GM19328 (cell line): Measurements from ENCODE around the gene HTT.
"Not testable (repeated sequence)": the region's sequence is repeated elsewhere in the genome, so short reads cannot be mapped to it uniquely, and the experiment has no call there.

Experiments used
- ATAC-seq: cut with Tn5 transposase; IDR thresholded peaks from one replicate; pipeline ENCODE4 v1.9.1; 2021; ENCODE audit warnings: mild to moderate bottlenecking, moderate library complexity; ENCODE audit not compliant: unreplicated experiment

HTT gene

DNA sequence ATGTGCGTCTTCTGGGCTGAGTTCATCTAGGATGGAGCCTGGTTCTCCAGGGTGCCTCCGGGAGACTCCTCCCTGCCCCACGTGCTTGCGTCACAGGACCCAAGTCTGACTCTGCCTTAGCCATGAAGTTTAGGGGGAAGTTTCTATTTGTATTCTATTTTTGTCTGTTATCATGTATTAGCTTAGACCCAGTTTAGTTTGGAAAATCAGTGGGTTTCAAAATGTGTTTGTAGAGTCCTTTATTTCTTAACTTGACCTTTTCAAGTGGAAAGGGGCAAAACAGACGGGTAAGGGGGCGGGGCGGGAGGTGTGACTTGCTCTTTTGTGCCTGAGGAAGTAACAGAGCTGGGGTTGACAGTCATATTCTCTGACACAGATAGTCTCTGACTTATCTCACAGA, 86.0 kb downstream of the HTT start:
- no peak for ATAC-seq

DNA sequence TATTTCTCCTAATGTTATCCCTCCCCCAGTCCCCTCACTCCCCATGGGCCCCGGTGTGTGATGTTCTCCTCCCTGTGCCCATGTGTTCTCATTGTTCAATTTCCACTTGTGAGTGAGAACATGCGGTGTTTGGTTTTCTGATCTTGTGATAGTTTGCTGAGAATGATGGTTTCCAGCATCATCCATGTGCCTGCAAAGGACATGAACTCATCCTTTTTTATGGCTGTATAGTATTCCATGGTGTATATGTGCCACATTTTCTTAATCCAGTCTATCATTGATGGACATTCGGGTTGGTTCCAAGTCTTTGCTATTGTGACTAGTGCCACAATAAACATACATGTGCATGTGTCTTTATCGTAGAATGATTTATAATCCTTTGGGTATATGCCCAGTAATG, 86.6 kb downstream of the HTT start:
- ATAC-seq: not testable (repeated sequence)

DNA sequence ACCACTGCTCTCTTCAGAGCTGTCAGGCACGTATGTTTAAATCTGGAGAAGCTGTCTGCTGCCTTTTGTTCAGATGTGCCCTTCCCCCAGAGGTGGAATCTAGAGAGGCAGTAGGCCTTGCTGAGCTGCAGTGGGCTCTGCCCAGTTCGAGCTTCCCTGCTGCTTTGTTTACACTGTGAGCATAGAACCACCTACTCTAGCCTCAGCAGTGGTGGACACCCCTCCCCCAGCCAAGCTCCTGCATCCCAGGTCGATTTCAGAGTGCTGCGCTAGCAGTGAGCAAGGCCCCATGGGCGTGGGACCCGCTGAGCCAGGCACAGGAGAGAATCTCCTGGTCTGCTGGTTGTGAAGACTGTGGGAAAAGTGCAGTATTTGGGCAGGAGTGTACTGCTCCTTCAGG, 92.0 kb downstream of the HTT start:
- not testable (repeated sequence) for ATAC-seq

DNA sequence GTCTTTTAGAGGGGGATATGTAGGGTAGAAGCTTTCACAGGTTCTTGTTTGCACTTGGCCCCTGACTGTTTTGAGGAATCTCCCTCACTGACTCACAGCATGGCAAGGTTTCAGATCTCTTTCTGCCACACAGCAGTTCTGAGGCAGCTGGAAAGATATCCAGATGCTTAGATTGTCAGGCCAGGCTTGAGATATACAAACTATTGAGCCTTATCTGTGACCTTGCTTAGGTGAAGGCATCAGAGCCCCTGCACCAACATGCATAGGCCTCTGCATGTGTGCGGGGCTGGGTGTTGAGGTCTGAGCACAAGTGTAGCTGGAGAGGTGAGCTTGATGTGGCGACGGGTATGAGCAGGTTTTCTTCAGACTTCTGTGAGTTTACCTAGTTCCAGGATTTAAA, 93.5 kb downstream of the HTT start:
- no peak for ATAC-seq

DNA sequence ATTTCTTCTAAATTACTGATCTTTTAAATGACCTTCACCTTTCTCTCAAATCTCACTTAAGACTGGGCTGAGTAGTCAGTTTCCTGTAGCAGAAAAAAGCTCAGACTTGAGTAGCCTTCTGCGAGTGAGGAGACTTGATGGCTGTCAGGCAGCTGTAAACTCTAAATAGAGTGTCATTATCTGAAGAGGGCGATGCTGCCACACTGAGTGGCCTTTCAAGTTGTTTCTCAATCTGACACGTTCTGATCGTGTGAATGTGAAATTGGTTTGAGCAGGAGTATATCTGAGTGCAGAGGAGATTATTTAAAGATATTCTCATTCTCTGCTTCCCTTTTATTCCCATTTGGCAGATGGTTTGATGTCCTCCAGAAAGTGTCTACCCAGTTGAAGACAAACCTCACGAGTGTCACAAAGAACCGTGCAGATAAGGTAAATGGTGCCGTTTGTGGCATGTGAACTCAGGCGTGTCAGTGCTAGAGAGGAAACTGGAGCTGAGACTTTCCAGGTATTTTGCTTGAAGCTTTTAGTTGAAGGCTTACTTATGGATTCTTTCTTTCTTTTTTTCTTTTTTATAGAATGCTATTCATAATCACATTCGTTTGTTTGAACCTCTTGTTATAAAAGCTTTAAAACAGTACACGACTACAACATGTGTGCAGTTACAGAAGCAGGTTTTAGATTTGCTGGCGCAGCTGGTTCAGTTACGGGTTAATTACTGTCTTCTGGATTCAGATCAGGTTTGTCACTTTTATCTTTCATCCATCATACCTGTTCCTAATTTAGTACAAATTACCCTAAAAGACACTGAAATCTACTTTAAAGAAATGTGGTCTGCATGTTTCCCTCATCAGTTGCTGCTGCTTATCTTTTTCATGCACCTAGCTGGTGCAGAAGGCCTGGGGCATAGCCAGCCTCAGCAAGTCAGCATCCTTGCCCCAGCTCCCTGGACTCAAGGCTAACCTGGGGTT, 100.2 kb downstream of the HTT start:
- ATAC-seq: no peak

DNA sequence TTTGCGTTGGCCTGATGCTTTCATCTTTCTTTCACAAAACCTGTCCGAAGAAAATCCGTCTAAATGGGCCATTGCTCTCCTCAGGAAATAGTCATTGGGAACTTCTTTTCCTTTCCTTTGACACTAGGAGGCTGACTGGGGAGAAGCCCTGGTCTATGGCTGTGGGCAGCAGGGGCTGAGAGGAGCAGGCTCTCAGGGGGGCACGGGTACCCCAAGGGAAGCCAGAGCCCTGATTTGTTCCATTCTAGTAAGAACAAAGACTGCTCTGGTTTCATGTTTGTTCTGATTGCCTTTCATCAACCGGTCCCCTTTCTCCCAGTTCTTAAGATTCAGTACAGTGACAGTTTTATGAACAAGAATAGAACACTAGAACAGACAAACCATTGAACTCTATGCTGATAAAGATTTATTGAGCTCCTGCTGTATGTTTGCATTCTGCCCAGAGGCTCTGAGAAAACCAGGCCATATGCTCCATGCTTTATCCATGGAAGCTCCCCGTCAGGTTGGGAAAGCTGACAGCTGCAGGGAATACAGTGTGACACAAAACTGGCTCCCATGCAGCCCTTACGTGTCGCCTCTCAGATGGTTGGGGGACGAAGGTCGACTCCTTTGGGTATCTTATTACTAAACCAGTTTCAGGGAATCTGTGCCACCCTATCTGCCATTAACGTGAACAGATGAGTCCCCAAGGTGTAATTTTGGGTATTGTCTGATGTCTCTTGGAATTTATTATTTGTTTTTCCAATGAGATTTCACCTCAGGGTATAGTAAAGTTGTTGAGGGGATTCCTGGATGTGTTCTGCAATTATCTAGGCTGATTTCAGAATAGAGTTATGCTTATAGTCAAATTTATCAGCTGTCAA, 102.1 kb downstream of the HTT start:
- ATAC-seq: no peak

DNA sequence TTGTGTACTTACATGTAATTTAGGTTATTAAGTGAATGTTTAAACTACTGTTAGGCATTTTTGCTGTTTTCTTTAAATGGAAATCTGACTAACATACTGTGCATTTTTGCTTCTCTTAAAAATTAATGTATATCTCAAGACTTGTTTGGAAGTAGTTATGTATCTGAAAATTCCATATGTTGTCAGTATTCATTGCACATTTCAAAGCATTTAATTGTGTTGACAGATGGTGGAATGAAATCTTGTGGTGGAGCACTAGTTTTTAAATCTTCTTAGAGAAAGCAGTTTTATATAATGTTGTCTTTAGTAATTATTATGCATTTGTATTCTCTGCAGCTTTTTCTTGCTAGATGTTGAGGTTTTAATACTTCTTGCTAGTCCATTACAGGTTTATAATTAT, 102.9 kb downstream of the HTT start:
- no peak for ATAC-seq

DNA sequence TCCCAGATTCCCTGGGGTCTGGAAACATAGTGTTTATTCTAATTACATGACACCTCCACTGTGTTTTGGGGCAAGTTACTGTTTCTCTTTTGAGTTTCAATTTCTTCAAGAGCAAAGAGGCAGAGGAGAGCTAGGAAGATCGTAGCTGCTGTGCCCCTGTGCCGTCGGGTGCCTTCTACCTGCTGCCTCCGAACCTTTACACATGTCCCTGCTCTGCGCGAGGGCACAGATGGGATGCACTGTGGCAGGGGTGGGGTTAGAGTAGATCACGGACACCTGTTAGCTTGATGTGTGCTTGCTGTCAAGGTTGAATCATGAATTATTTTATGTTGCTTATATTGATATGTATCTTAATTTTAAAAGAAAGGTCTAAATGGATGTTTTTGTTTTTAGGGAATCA, 103.4 kb downstream of the HTT start:
- ATAC-seq: no peak

DNA sequence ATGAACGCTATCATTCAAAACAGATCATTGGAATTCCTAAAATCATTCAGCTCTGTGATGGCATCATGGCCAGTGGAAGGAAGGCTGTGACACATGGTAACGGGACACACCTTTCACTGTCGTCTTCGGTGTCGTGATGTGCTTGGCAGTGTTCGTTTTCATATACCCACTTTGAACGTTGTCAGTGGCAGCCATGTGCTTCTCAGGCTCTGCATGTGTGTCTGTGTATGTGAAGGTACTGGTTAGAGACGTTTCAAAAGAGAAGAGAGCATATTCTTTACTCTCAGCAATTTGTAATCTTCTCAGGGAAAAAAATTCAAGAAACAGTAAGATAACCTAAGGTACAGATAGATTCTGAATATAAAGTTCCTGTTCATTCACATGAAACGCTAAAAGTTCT, 103.9 kb downstream of the HTT start:
- no peak for ATAC-seq

DNA sequence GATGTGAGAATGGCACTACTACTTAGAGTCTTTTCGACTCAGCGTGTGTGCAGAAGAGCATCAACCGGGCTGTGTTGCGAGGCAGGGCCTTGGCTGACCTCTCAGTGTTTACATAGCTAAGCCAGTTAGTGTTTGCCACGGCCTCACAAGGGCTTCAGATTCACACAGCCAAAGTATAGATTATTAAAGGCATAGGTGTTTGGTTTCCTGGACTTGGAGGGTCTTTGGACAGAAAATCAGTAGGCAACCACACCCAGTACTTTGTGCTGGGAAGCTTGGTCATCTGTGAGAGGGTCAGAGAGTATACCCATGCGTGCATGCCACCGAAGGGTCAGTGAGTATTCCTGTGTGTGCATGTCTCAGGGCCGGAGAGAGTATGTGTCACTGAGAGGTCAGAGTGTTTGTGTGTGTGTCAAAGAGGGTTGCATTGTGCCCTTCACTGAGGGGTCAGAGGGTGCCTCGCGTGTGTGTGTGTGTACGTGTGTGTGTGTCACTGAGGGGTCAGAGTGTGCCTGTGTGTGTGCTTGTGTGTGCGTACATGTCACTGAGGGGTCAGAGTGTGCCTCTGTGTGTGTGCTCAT, 104.7 kb downstream of the HTT start:
- no peak for ATAC-seq

DNA sequence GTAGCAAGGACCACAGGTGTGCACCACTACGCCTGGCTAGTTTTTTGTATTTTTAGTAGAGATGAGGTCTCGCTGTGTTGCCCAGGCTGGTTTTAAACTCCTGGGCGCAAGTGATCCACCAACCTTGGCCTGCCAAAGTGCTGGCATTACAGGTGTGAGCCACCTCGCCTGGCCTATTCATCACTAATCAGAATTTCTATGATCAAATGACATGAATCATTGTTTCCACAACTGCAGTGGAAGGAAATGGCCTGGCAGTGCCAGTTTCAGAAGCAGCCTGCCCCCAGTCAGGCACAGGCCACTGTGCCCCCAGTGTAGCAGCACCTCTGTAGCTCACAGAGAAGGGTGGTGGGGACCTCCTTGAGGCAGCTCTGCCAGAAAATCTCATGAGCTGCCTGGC, 108.5 kb downstream of the HTT start:
- no peak for ATAC-seq

DNA sequence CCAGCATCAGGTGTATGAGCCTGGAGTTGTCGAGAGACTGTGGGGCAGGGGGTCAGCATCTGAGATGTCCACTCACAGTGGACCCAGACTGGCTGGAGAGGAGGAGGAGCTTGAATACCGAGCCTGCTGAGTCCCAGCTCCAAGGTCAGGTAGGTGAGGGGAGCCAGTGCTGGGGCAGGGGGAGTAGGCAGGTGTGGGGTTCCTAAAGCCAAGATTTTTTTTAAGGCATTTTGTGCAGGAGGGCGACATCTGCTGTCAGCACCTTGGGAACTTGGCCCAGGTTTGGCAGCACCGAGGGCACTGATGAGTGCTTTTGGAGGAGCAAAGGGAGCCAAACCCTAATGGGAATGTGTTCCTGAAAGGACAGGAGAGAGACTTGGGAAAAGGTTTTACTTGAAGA, 110.2 kb downstream of the HTT start:
- no peak for ATAC-seq

DNA sequence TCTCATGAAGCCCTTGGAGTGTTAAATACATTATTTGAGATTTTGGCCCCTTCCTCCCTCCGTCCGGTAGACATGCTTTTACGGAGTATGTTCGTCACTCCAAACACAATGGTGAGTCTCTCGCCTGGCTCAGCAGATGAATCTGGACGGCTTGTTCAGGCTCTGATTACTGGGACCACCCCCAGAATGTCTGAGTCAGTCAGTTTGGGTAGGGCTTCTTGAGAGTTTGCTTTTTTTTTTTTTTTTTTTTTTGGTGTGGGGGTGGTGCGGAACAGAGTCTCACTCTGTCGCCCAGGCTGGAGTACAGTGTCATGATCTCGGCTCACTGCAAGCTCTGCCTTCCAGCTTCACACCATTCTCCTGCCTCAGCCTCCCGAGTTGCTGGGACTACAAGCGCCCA, 112.1 kb downstream of the HTT start:
- ATAC-seq: no peak

DNA sequence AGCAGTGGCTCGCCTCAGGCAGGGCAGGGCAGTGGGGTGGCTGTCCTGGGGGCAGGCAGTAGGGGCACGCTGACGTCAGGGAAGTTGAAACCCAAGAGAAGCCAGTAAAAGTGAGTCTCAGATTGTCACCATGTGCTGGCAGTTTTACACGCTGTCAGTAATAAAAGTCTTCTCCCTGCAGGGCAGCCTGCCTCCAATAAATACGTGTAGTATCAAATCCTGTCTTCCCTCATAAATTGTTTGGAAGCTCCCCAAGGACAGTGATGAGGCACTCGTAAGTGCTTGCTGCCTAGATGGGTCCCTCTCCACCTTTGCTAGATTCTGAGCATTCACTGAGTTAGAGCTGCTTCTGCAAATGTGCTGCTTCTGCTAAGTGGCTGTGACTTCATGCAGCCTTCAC, 113.6 kb downstream of the HTT start:
- no peak for ATAC-seq

DNA sequence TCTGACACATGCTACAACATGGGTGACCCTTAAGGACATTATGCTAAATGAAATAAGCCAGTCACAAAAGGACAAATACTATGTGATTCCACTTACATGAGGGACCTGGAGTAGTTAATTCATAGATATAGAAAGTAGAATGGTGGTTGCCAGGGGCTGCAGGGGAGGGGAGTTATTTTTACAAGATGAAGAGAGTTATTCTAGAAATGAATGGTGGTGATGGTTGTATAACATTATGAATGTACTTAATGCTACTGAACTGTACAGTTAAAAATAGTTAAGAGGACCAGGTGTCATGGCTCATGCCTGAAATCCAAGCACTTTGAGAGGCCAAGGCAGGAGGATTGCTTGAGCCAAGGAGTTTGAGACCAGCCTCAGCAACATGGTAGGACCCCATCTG, 115.0 kb downstream of the HTT start:
- no peak for ATAC-seq

DNA sequence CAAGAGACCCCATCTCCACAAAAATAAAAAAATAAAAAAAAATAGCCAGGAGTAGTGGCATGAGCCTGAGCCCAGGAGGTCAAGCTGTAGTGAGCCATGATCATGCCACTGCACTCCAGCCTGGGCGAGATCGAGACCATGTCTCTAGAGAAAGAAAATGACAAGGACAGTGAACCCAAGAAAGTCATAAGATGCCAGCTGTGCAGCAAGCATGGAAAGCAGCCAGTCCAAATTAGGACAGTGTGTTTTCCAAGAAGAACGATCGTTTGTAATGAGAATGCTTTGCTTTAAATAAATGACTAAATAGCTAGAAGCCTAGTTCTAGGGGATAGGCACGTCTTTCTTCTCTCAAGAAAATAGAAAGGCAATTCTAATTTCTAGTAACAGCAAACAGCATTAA, 116.1 kb downstream of the HTT start:
- no peak for ATAC-seq

DNA sequence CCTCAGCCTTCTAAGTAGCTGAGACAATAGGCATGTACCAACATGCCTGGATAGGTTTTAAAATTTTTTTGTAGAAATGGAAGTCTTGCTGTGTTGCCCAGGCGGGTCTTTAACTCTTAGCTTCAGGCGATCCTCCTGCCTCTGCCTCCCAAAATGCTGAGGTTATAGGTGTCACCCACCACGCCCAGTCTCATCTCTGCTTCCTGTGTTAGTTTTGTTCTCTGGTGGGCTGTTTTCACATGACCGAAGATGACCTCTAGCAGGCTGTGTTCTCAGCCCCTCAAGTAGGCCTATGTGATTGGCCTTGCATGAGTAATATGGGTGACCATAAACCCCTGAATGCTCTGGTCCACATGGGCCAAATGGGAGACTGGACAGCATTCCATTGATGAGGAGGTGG, 117.7 kb downstream of the HTT start:
- ATAC-seq: no peak

DNA sequence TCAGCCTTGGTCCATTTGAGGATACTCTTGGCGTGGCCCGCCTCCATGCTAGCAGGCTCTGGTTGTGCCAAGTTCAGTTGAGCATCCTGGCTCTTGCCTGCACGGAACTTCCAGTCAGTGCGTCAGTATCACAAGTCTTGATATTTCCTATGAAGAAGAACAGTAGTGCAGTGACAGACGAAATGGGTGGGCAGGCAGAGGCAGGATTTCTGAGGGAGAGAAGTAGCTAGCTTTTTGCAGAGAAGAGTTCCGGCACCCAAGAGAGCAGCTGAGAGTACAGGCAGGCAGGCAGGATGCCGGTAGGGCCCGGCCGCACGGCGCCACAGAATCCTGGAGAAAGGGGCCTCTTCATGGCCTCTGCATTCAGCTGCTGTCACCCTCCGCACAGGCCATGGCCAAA, 118.3 kb downstream of the HTT start:
- ATAC-seq: no peak

DNA sequence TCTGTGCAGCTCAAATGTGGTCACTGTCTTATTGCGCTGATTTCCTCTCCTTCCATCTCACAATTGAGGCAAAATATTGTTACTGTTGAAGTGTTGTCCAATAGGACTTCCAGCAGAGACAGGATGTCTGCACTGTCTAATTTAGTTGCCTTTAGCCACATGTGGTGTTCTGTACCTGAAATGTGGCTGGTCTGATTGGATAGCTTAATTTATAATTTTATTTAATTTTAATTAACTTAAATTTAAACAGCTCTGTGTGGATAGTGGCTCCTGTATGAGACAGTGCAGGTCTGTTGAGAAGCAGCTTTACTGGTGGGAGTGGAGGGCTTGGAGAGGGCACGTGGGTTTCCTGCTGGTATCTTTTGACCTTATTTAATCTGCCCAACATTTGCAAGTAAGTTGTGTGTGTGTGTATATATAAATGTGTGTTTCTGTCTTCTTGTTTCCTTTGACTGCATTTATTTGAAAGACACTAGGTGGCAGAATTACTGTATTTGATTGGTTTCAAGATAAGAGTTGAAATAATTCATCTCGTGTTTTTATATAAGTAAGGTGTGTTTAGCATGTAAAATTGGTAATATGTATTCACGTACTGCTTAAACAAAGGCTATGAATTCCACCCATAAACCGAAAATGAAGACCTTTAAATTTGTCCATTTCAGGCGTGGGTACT, 119.2 kb downstream of the HTT start:
- no peak for ATAC-seq

DNA sequence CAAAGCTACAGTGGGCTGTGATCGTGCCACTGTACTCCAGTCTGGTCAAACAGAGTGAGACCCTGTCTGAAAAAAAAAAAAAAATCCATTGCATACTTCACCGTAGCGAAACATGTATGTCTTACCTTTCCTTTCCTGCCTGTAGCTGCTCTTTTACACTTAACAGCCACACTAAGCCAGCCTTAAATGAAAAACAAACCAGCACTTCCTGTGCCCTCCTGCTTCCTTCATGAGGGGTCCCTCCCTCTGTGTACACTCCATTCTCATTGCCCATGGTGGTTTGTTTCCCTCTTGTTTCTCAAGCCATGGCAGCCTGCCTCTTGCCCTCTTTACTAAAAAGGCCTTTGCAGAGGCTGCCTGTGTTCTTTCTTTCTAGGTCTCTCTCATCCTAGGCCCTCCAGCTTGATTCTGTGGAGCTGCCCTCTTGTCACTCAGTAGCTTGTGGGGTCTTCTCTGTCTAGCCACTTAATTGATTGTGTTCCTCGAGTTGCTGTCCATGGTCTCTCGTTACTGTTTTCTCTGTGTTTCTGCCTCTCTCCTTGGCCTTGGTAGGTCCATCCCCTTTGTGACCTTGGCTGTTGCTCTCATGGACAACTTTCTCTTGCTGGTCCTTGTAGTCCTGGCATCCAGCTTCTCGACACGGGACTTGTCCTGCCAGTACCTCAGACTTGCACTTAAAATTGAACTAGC, 122.3 kb downstream of the HTT start:
- no peak for ATAC-seq
